Ecto neural progenitor cell (in vitro differentiated cells): ENCODE data around the gene ARL2.
A peak's percentile ranks its signal among the peaks of the same experiment; 100 is the strongest.
"Not testable (repeated sequence)": the region's sequence is repeated elsewhere in the genome, so short reads cannot be mapped to it uniquely, and the experiment has no call there.

Experiments used
- DNase-seq: peaks from one replicate; pipeline ENCODE4 v3.0.0-alpha.2; 2018; ENCODE audit warnings: low spot score

ARL2 gene

DNA sequence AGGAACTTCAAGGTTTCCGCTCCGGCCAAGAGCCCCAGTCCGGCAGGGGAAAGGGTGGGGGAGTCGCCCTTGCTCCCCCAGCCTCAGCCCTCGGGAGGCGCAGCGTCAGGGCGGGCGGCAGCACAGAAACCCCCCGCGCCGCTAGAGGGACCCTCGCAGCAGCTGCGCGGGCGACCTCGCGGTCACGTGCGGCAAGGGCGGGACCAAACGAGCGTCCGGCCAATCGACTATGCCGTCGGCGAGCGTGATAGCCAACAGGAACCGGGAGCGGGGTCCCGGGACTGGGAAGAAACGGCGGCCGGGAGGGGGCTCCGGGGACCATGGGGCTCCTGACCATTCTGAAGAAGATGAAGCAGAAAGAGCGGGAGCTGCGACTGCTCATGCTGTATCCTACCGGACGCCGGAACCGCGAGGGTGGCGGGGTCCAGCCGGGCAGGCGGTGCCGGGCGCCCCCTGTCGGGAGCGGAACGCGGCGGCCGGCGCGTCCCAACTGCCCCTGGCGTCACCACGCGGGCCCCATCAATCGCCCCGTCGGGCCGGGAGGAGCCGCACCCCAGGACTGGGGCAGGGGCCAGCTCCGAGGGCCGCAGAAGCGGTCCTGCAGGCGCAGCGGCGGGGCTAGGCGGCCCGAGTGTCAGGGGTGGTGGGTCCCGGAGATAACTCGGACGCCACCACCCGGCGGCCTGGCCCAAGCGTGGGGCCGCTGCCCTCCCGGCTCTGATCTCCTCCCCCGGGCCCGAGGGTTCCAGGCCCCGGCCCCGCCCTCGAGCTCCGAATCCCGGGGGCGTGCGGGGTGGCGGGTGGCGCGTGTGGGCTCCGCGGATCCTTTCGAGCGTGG lies at the start of gene ARL2:
Gene ARL2, plus strand, starts transcription at position 273 of the 838 bp plus-strand sequence. Its CDS starts 48 bp downstream, at position 321.
- DNase-seq: peak; percentile 96

DNA sequence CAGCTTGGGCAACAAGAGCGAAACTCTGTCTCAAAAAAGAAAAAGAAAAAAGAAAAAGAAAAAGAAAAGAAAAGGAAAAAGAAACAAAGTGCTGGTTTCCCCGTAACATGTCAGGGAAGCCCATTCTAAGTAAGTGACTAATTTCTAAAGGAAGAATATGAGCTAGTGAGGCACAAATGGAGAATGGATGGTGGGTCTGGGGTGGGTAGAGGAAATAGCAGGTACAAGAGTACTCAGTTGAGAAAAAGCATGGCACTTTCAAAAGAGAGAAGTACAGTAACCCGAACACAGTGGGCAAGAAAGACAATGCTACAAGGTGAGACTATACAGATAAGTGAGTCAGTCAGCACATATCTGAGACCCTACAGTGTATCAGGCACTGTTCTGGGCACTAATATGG lies 46.6 kb upstream of the ARL2 start:
- no peak for DNase-seq

DNA sequence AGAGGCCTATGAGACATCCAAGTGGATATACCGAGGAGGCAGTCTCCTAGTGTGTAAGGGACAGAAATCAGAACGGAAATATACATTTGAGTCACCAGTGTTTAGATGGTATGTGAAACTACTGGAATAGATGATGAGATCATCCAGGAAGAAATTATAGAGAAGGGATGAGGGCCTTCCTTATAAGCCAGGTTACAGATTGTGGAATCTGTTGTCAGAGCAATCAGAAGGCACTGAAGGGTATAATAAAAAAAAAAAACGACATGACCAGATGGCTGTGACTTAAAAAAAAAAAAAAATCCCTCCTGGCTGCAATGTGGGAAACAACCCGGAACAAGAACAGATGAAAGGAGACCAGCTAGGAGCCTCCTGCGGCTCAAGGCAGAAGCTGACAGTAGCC lies 44.8 kb upstream of the ARL2 start:
- no peak for DNase-seq

DNA sequence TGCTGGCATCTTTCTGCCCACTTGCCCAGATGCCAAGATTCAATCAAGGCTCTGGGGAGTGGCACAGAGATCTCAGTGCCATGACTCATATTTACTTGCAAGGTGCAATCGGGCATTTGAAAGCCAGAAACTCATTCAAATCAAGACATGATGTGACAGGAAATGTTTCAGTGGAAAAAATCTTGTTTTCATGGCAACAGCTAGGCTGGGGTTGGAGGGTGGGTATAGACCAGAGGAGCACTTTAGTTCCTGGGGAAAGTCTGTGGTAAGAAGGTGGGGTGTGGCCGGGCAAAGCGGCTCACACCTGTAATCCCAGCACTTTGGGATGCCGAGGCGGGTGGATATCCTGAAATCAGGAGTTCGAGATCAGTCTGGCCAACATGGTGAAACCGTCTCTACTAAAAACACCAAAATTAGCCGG lies 43.2 kb upstream of the ARL2 start:
- DNase-seq: no peak

DNA sequence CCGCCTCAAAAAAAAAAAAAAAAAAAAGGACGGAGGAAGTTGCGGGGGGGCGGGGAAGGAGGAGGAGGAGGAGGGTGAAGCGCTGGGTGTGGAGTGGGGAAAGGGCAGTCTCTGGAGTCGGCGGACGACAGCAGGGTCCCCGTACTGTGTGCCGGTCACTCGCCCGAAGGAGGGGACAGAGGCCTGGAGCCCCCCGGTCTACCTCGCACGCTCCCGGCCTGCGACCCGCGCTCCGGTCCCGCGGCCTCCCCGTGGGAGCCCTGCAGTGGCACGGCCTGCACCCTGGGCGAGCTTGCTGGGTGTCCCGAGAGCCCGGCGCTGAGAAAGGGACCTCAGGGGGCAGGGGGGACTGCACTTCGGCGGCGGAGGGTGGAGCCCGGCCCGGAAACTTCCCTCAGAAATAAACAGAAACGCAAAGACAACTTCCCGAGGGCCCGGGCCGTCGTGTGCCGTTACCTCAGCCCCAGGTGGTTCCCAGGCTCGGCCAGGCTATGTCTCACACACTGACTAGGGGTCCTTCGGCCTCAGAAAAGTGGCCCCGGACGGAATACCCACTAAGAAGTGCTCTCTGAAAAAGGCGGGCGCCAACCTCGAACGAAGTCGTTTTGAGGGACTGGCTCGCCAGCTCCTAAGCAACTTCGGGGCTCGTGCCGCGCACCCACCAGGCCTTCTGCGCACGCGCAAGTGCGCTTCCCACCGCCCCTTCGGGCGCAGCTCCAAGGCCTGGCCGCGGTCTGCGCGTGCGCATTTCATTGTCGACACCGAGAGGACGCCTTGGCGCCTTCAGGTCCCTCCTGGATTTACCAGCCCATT lies 42.3 kb upstream of the ARL2 start, which contains the start of gene MAJIN:
Gene MAJIN, minus strand, starts transcription at position 688 of the 813 bp plus-strand sequence. CDS start 12,703 bp downstream, outside the sequence.
- peak; percentile 74 for DNase-seq

DNA sequence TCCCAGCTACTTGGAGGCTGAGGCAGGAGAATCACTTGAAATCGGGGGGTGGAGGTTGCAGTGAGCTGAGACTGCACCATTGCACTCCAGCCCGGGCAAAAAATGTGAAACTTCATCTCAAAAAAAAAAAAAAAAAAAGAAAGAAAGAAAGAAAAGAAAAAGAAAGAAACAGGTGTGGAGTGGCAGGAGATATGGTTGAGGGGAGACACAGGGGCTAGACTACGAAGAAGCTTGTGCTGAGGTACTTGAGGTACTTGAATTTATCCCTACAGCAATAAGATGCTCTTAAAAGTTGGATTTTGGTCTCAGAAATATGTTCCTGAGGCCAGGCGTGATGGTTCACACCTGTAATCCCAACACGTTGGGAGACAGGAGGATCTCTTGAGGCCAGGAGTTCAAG lies 39.8 kb upstream of the ARL2 start:
- DNase-seq: no peak

DNA sequence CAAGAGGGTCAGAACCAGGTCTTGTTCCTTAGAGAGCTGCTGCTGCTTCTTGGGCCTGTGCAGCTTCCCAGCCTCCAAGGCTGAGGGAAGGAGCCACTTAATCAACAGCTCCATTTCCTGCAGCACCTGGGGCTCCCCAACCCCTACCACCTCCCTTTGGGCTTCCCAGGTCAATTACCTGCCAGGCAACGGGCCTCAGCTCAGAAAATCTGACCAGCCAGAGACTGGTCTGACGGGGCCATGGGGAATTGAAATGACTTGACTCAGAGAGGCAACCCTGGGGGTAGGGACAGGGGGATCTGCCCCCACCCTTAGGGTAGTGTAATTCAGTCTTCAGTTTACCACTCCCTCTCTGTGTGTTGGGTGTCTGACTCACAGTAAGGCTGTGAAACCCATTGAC lies 37.3 kb upstream of the ARL2 start:
- no peak for DNase-seq

DNA sequence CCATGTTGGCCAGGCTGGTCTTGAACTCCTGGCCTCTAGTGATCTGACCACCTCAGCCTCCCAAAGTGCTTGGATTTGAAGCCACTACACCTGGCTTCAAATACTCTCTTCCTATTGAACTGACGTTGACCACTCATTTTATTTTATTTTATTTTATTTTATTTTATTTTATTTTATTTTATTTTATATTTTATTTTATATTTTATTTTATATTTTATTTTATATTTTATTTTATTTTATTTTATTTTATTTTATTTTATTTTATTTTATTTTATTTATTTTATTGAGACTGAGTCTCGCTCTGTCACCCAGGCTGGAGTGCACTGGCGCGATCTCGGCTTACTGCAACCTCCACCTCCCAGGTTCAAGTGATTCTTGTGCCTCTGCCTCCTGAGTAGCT lies 30.6 kb upstream of the ARL2 start:
- DNase-seq: not testable (repeated sequence)

DNA sequence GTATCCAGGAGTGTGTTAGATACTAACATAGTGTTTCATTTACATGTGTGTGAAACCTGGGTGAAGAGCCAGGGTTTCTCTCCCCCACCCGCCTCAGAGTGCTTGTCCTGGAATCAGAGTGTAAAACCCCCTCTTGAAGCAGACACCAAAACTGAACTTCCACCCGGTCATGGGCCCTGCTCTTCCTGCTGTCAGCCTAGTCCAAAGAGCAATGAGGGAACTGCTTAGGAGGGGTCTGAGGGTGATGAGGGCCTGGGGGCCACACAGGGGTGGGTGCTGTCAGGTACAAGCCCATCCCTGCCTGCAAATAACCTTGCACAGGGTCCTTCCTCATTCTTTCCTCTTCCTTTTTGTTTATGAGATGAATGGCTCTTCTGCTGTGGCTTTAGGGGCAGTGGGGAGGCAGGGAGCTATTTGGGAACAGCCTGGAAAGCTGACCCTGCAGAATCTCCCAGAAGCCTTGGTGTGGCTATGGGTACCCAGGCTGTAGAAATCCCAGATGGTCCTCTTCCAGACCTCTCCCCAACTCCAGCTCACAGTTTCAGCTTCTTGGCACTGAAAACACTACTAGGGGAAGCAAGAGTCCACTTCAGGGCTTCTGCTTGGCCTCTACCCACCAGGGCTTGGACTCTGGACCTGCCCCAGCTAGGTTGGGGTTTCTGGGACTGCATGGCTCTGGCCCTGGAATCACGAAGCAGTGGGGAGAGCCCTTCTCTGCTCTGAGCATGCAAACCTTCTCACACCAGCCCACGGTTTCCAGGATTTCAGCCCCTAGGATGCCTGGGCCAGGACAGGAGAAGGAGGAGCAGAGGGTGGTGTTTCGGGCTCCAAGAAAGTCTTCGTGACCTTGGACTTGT lies 25.7 kb upstream of the ARL2 start:
- DNase-seq: no peak

DNA sequence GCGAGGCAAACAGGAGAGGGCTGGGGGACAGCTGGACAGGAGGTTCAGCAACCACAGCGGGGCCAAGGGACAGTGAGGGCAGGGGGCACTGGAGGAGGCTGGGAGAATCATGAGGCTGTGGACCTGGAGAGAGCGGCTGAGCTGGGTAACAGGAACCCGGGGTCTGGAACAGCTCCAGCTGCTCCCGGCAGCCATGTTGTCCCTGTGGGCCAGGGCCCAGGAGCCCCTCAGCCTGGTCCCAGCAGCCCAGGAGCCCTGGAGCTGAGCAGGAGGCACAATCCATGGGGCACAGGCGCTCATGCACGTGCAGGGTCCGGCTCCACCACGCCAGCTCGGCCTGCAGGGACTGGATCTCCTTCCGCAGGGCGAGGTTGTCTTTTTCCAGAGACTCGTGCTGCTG lies 24.5 kb upstream of the ARL2 start:
- DNase-seq: no peak

DNA sequence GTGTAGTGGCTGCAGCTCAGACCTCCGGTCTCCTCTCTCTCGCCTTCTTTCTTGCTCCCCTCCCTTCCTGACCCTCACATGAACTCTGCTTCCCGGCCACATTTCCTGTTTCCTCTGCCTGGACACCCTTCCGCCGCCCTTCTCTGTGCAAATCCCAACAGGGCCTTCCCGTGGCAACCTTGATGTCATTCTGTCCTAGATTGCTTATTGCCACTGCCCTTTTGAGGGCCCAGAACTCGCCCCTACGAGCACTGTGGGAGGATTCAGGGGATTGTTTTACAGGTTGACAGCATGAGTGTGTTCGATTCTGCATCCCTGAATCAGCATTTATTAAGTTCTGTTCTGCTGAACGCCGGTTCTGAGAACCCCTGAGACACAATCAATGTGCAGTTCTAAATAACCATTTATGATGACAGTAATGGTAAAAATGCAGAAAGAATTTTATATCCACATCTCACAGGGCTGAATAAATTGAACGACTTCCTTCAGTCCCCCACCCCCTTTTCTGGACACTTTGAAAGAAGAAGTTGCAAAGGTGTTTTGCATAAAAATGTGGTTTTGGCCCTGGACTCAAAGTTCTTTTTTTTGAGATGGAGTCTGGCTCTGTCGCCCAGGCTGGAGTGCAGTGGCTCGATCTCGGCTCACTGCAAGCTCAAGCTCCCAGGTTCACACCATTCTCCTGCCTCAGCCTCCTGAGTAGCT lies 23.6 kb upstream of the ARL2 start:
- DNase-seq: no peak

DNA sequence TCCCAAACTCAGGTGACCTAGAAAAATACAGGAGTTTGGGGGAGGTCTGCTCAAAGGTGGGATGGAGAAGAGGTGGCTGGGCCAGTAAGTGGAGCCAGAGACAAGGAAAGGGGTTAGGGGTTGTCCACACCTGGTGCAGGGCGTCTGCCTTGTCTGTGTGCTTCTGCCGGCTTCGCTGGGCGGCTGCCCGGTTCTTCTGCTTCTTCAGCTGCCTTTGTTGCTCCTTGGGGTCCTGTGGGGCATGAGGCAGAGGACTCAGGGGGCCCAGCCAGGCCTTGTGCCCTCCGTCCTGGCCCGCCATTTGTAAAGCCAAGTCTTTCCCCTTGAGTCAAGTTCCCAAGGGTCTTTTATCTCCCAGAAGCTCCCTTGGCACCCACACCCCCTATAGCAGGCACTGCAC lies 19.6 kb upstream of the ARL2 start:
- no peak for DNase-seq

DNA sequence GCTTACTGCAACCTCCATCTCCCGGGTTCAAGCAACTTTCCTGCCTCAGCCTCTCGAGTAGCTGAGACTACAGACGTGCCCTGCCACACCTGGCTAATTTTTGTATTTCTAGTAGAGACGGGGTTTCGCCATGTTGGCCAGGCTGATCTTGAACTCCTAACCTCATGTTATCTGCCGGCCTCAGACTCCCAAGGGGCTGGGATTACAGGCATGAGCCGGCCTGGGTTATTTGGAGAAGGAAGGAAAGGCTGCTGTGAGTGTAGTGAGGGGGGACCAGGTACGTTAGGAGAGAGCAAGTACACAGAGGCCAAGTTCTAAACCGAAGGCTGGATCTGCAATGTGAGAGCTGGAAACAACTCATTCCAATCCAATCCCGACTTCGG lies 17.6 kb upstream of the ARL2 start:
- DNase-seq: no peak

DNA sequence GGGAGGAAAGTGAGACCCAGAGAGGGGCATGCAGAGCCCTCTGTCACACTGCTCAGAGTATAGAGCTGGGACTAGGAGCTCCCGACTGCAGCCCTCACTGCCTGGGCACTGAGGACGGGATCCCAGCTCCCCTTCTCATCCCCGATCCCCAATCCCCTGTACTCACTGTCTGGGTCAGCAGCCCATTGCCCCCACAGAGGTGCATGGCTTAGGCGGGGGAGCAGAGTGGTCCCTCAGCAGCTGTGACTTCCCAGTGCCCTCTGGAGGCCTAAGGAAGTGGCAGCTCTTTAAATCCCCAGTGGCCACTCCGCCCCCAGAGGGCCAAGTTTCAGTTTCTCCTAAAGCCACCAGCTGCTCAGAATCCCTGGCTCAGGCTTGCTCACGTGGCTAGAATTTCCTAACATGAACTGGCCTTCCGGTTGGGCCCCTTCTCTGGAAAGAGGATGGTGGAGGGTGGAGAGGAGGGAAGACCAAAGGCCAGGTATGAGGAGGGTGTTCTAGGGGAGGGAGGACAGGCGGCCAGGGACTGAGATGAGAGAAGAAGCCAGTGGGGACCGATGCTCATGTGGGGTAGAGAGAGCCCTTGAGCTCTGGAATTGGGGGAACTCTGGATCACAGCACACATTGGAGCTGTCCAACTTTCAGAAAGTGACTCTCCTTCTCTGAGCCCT lies 17.1 kb upstream of the ARL2 start, which contains the start of gene BATF2:
Gene BATF2, minus strand, starts transcription at position 262 of the 671 bp plus-strand sequence. Its CDS starts 57 bp downstream, at position 205.
- peak; percentile 82 for DNase-seq

DNA sequence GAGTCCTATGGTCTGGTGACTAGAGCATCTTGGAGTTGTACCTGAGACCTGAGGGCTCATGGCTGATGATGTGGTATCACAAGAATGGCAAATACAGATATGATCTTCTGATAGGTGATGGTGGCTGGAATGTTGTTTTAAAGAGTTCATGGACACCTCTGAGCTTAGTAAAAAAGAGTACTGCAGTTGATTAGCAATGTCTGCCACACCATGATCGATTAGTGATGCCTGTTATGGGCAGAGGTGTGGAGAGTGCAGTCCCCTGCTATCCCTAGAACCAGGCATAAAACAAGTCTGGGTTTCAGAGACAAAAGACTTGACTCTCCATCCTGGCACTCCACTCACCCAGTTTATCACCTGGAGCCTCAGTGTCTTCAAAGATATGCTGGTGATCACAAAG lies 15.8 kb upstream of the ARL2 start:
- no peak for DNase-seq

DNA sequence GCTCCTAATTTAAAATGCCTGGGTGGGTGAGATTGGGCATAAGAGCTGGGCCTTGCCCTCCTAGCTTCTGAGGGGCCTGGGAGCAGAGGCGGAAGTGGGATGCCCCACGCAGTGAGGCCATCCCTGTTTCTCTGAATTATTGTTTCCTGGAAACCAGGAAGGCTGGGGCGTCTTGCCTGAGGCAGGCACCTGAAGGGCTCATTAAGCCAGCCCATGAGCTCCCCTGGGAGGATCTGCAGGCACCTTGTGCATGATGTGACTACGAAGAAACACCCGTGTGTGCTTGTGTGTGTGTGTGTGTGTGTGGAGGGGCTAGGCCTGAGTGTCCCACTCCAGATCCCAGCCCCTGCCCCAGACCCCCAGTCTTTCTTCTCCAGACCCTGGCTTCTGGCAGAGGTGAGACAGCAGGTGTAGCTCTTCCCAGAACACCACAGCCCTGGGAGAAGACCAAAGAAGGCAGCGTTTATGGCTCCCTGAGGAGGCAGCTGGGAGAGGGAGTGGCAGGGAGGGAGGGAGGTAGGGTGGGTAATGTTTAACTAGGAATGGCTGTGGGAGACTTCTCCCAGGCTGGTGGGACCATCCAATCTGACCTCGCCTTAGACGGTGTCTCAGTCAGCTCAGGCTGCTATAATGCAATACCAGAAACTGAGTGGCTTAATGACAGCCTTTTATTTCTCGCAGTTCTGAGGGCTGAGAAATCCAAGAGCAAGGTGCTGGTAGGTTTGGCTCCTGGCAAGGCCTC lies 15.1 kb upstream of the ARL2 start:
- no peak for DNase-seq

DNA sequence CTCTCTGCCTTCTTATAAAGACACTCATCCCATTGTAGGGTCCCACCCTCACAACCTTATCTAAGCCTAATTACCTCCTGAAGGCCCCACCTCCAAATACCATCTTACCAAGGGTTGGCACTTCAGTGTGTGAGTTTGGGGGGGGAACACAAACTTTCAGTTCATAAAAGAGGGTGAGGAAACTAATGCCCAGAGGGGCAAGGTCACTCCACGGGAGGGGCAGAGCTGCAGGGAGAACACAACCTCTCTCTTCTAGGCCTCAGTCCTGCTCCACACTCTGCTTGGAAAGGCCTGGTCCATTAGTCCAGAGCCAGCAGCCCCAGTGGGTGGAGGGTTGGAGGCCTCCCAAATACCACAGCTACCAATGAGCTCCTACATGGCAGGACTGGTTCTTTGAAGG lies 14.5 kb upstream of the ARL2 start:
- no peak for DNase-seq

DNA sequence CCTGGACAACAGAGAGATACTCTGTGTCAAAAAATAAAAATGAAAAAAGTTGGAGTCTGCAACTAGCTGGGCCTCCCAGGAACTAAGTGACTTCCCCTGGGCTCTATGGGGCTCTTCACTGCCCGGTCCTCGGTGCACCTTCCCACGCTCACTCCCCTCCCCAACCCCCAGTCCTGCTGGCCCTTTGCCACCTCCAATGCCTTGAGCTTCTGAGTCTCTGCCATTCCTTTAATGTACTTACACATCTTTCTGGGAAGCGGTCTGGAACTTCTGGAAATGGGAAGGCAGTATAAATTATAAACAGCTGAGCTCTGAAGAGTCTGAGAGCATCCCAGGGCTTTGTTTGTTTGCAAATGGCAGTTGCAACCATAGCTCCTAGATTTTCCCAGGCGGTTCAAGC lies 11.3 kb upstream of the ARL2 start:
- DNase-seq: no peak

DNA sequence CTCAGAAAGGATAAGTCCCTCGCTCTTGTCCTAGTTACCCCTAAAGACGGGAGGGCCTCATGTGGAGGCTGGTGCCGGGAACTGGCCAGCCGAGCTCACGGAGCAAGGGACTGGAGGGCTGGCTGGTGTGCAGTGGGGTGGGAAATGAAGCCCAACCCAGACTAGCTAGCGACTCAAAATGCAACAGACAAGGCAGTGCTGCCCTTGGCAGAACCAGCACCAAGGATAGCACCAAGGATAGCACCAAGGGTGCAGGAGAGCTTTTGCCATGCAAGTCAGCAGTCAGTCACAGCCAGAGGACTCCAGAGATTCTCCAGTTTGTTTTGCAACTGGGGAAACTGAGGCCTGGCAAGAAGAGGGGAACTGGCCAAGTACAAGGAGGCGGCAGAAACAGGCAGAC lies 10.7 kb upstream of the ARL2 start:
- no peak for DNase-seq

DNA sequence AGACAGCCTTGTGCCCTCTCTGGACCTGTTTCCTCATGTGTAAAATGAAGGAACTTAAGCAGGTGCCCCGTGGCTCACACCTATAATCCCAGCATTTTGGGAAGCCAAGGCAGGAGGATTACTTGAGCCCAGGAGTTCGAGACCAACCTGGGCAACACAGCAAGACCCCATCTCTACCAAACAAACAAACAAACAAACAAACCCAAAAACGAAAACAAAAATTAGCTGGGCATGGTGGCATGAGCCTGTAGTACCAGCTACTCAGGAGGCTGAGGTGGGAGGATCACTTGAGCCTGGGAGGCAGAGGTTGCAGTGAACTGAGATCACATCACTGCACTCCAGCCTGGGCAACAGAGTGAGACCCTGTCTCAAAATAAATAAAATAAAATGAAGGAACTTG lies 10.0 kb upstream of the ARL2 start:
- DNase-seq: not testable (repeated sequence)
